Measurements from ENCODE around the gene MLLT1.

MLLT1 gene

GRCh38 chr19:6233827-6234511 lies 45.8 kb downstream of the MLLT1 start:
- no peak for DNase-seq

GRCh38 chr19:6233056-6233826 lies 46.5 kb downstream of the MLLT1 start:
- DNase-seq = no peak

- no peak for DNase-seq
Measured at GRCh38 chr19:6232601-6233055, 47.1 kb downstream of the MLLT1 start.

- no peak for DNase-seq
Measured at GRCh38 chr19:6230991-6231448, 48.8 kb downstream of the MLLT1 start.

- DNase-seq = no peak
Measured at GRCh38 chr19:6229951-6230712, 49.6 kb downstream of the MLLT1 start.

GRCh38 chr19:6229216-6229913 lies 50.4 kb downstream of the MLLT1 start:
- no peak for DNase-seq

- DNase-seq = no peak
Measured at GRCh38 chr19:6228551-6229215, 51.1 kb downstream of the MLLT1 start.

- DNase-seq = no peak
Measured at GRCh38 chr19:6227936-6228325, 51.8 kb downstream of the MLLT1 start.

GRCh38 chr19:6227156-6227935 lies 52.4 kb downstream of the MLLT1 start:
- no peak for DNase-seq

- no peak for DNase-seq
Measured at GRCh38 chr19:6226444-6227155, 53.2 kb downstream of the MLLT1 start.

GRCh38 chr19:6226012-6226411 lies 53.8 kb downstream of the MLLT1 start:
- no peak for DNase-seq

GRCh38 chr19:6225232-6225865 lies 54.4 kb downstream of the MLLT1 start:
- no peak for DNase-seq

- DNase-seq = no peak
Measured at GRCh38 chr19:6224308-6224675, 55.5 kb downstream of the MLLT1 start.

- no peak for DNase-seq
Measured at GRCh38 chr19:6223461-6224307, 56.1 kb downstream of the MLLT1 start.

GRCh38 chr19:6222884-6223283 lies 56.9 kb downstream of the MLLT1 start:
- no peak for DNase-seq

- no peak for DNase-seq
Measured at GRCh38 chr19:6221878-6222746, 57.7 kb downstream of the MLLT1 start.

GRCh38 chr19:6221220-6221877 lies 58.4 kb downstream of the MLLT1 start:
- no peak for DNase-seq

All from CD4-positive, alpha-beta T cell treated with Interleukin-6 for 4 hours (primary cell).